Measurements from ENCODE around the gene NANOGP8.

The NANOGP8 gene

GRCh38 chr15:35115155-35115725 lies 30.1 kb upstream of the NANOGP8 start:
- Histone ChIP-seq H3K27ac (no peak overlapping the region), H3K9me3 (ENCODE audit: severe bottlenecking) (no peaks in the 10 kb centered on the region), H3K27me3 (ENCODE audit: insufficient read depth, low read depth, severe bottlenecking) (no peaks in the 10 kb centered on the region), H3K36me3 (no peaks in the 10 kb centered on the region), H3K4me3 (ENCODE audit: low read depth, low read length) (no peak overlapping the region)
- no peak for TF ChIP-seq CTCF (IDR thresholded peaks at IDR 0.05; ENCODE audit: low read depth, low read length)
- DNase-seq, result no peak

- no peak for TF ChIP-seq CTCF (IDR thresholded peaks at IDR 0.05; ENCODE audit: low read depth, low read length)
- no peaks in the 10 kb centered on the region for H3K27me3 ChIP-seq (ENCODE audit: insufficient read depth, low read depth, severe bottlenecking)
- H3K4me3 ChIP-seq (ENCODE audit: low read depth, low read length), result no peak overlapping the region
- no peaks in the 10 kb centered on the region for H3K9me3 ChIP-seq (ENCODE audit: severe bottlenecking)
- no peak overlapping the region for H3K27ac ChIP-seq
- no peaks in the 10 kb centered on the region for H3K36me3 ChIP-seq
- no peak for DNase-seq
Measured at GRCh38 chr15:35112346-35112745, 27.3 kb upstream of the NANOGP8 start.

- DNase-seq, result no peak
- no peak for TF ChIP-seq CTCF (IDR thresholded peaks at IDR 0.05; ENCODE audit: low read depth, low read length)
- Histone ChIP-seq H3K9me3 (ENCODE audit: severe bottlenecking) (no peaks in the 10 kb centered on the region), H3K4me3 (ENCODE audit: low read depth, low read length) (no peak overlapping the region), H3K36me3 (no peaks in the 10 kb centered on the region), H3K27ac (no peak overlapping the region), H3K27me3 (ENCODE audit: insufficient read depth, low read depth, severe bottlenecking) (no peaks in the 10 kb centered on the region)
Measured at GRCh38 chr15:35111861-35112260, 26.8 kb upstream of the NANOGP8 start.

DNA sequence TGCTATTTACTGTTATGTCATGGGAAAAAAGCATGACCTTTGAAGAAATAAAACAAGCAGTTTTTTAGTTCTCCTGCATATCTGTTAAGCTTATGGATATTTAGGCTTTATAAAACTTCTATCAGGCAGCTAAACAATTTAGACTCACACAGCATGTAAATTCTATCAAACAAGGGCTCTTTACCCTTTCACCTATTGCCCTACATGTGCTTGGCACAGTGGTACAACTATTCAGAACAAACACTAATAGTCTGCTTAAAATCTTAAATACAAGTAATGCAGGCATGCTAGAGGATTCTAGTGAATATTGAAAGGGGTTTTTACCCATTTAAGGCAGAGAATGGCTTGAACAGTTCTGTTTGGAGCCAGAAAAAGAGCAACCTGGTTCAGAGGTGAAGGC lies 23.4 kb upstream of the NANOGP8 start:
- Histone ChIP-seq H3K27ac (no peak overlapping the region), H3K27me3 (ENCODE audit: insufficient read depth, low read depth, severe bottlenecking) (no peaks in the 10 kb centered on the region), H3K4me3 (ENCODE audit: low read depth, low read length) (no peak overlapping the region), H3K9me3 (ENCODE audit: severe bottlenecking) (no peaks in the 10 kb centered on the region), H3K36me3 (no peaks in the 10 kb centered on the region)
- TF ChIP-seq CTCF (IDR thresholded peaks at IDR 0.05; ENCODE audit: low read depth, low read length), result no peak
- DNase-seq, result no peak

DNA sequence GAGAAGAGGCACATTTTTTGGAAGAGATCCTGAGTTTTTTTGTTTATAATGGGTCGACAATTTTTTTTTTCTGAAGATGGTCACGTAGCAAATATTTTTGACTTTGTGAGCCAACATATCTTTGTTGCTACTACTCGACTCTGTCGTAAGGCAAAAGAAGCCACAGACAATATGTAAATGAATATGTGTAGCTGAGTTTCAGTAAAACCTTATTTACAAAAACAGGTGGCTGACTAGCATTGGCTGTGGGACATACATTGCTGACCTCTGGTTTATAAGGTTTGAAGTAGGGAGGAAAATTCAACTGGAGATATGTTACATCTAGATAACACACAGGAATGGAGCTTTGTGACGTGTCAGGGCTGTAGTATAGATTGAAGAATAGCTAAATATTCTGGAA lies 22.5 kb upstream of the NANOGP8 start:
- H3K36me3 ChIP-seq, result no peaks in the 10 kb centered on the region
- no peak for TF ChIP-seq CTCF (IDR thresholded peaks at IDR 0.05; ENCODE audit: low read depth, low read length)
- H3K9me3 ChIP-seq (ENCODE audit: severe bottlenecking), result no peaks in the 10 kb centered on the region
- no peak overlapping the region for H3K27ac ChIP-seq
- no peaks in the 10 kb centered on the region for H3K27me3 ChIP-seq (ENCODE audit: insufficient read depth, low read depth, severe bottlenecking)
- H3K4me3 ChIP-seq (ENCODE audit: low read depth, low read length), result no peak overlapping the region
- DNase-seq, result no peak

DNA sequence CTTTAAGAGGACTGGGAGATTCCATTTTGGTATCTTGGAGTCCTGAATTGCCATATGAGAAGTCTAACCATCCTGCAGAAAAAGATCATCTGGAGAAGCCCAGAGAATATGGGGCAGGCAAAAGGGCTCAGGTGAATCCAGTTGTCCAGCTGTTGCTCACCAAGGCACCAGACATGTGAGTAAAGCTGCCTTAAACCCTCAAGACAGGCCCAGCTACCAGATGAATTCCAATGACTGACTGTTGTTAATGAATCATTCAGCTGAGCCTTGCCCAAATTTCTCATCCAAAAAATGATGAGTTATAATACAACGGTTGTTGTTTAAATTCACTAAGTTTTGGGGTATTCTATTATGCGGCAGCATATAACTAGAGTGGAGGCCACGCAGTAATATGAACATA lies 22.0 kb upstream of the NANOGP8 start:
- DNase-seq, result no peak
- Histone ChIP-seq H3K9me3 (ENCODE audit: severe bottlenecking) (no peaks in the 10 kb centered on the region), H3K27ac (no peak overlapping the region), H3K36me3 (no peaks in the 10 kb centered on the region), H3K4me3 (ENCODE audit: low read depth, low read length) (no peak overlapping the region), H3K27me3 (ENCODE audit: insufficient read depth, low read depth, severe bottlenecking) (no peaks in the 10 kb centered on the region)
- no peak for TF ChIP-seq CTCF (IDR thresholded peaks at IDR 0.05; ENCODE audit: low read depth, low read length)

Data from WERI-Rb-1 (cell line).